K562 treated with DMSO at 1 percent for 24 hours (cell line): ENCODE data around the gene SERPINB11. TPM values are rescaled to one million over a fixed set of nuclear protein-coding genes. Genes with fewer than 3 reads are reported as not detected.

Experiments used
- total RNA-seq: library from RNA; unstranded; fragments of 300-600 nt; gene quantifications from 2 replicates; pipeline ENCODE4 v1.2.3, GENCODE V29; 2022; ENCODE audit warnings: low read depth; ENCODE audit not compliant: insufficient read depth

The SERPINB11 gene
- total RNA-seq: not detected in 2 replicates

GRCh38 chr18:63702660-63703059, at the start of gene SERPINB11:
SERPINB11 (plus strand) TSS chr18:63702960; CDS start chr18:63710194, 7,234 bp downstream.

GRCh38 chr18:63661750-63662149, 41.0 kb upstream of the SERPINB11 start, which contains the start of gene SERPINB3:
SERPINB3 (minus strand) TSS chr18:63661893; CDS start chr18:63661216, 677 bp downstream.

Other genes starting within 250 kb of the SERPINB11 start
- 0.17 and 0.29 TPM in 2 replicates for gene SERPINB5, start 226.0 kb upstream of the SERPINB11 start, total RNA-seq
- gene SERPINB12, start 160.6 kb upstream of the SERPINB11 start, total RNA-seq: not detected in 2 replicates
- not detected in 2 replicates for gene SERPINB13, start 115.6 kb upstream of the SERPINB11 start, total RNA-seq
- not detected in 2 replicates for gene SERPINB4, start 58.7 kb upstream of the SERPINB11 start, total RNA-seq
- gene SERPINB3, start 41.1 kb upstream of the SERPINB11 start, total RNA-seq: not detected in 2 replicates
- not detected in 2 replicates for gene SERPINB7, start 72.5 kb downstream of the SERPINB11 start, total RNA-seq
- gene SERPINB2, start 184.7 kb downstream of the SERPINB11 start, total RNA-seq: not detected in 2 replicates
- not detected in 2 replicates for gene SERPINB10, start 205.0 kb downstream of the SERPINB11 start, total RNA-seq
- not detected in 2 replicates for gene HMSD, start 246.3 kb downstream of the SERPINB11 start, total RNA-seq